Mesenteric fat pad (tissue), 1 donor: ENCODE measurements around the gene CTRB2. TPM values are rescaled to one million over a fixed set of nuclear protein-coding genes. Genes with fewer than 3 reads are reported as not detected.
"Not testable (repeated sequence)": the region's sequence is repeated elsewhere in the genome, so short reads cannot be mapped to it uniquely, and the experiment has no call there.

ENCODE experiments used
- DNase-seq: peaks from one replicate; pipeline ENCODE4 v3.0.0-alpha.2; 2020; ENCODE audit warnings: low spot score
- total RNA-seq: library from RNA; stranded (reverse); fragmentation: NEBNext Ultra II Directional; extraction: Animal tissue kit (Norgen Biotek cat#: 25700); gene quantifications from one replicate; pipeline ENCODE4 v1.2.1, GENCODE V29; 2021
- donor health status: DM: yes; HTN: yes; CAD: no.

Gene CTRB2
- total RNA-seq, 1 donor from 2014 or later: 4.1 TPM

GRCh38 chr16:75205961-75206748 lies 806 bp downstream of the CTRB2 start:
- DNase-seq: not testable (repeated sequence)

- DNase-seq: not testable (repeated sequence)
These were observed 1.5 kb downstream of the CTRB2 start for GRCh38 chr16:75205438-75205837.

GRCh38 chr16:75204905-75205304 lies 2.1 kb downstream of the CTRB2 start:
- DNase-seq: not testable (repeated sequence)

- DNase-seq: no peak
These were observed 2.6 kb downstream of the CTRB2 start for GRCh38 chr16:75204410-75204758.

- no peak for DNase-seq
These were observed 3.1 kb downstream of the CTRB2 start for GRCh38 chr16:75203667-75204409.

- DNase-seq: no peak
These were observed 3.9 kb downstream of the CTRB2 start for GRCh38 chr16:75203096-75203495.

- peak; percentile 81 for DNase-seq
These were observed 4.8 kb downstream of the CTRB2 start for GRCh38 chr16:75202069-75202590.

GRCh38 chr16:75198135-75198600 lies 8.8 kb downstream of the CTRB2 start:
- peak; percentile 37 for DNase-seq

GRCh38 chr16:75197522-75198134 lies 9.3 kb downstream of the CTRB2 start:
- DNase-seq: peak; percentile 64

- DNase-seq: peak; percentile 73
These were observed 10.1 kb downstream of the CTRB2 start for GRCh38 chr16:75196836-75197235.

GRCh38 chr16:75195811-75196790 lies 10.9 kb downstream of the CTRB2 start:
- peak; percentile 60 for DNase-seq

- peak; percentile 65 for DNase-seq
These were observed 13.1 kb downstream of the CTRB2 start for GRCh38 chr16:75193730-75194444.

- no peak for DNase-seq
These were observed 13.7 kb downstream of the CTRB2 start for GRCh38 chr16:75193265-75193650.

- DNase-seq: peak; percentile 35
These were observed 14.2 kb downstream of the CTRB2 start for GRCh38 chr16:75192606-75193264.

- DNase-seq: peak; percentile 78
These were observed 17.2 kb downstream of the CTRB2 start for GRCh38 chr16:75189638-75190245.

GRCh38 chr16:75188832-75189477 lies 18.0 kb downstream of the CTRB2 start:
- DNase-seq: peak; percentile 69

- DNase-seq: no peak
These were observed 25.3 kb downstream of the CTRB2 start for GRCh38 chr16:75181630-75182029.

GRCh38 chr16:75179208-75179607 lies 27.8 kb downstream of the CTRB2 start:
- DNase-seq: no peak
